SK-N-MC (cell line): ENCODE data around the gene MORC4.

Experiments
- DNase-seq: peaks from one replicate; pipeline ENCODE4 v3.0.0-alpha.2; 2011; ENCODE audit warnings: low read depth, low spot score
- H3K27ac ChIP-seq: fragments of 200-600 bp; sonication (generic); 2 replicates; pipeline ENCODE4 v1.5.1; 2016; ENCODE audit warnings: mixed run types
- H3K36me3 ChIP-seq: fragments of 200-600 bp; sonication (generic); 2 replicates; pipeline ENCODE4 v1.6.1; 2017; ENCODE audit warnings: antibody characterized with exemption, low read length, mixed read lengths; ENCODE audit not compliant: insufficient read depth
- H3K4me3 ChIP-seq: fragments of 200-600 bp; sonication (generic); 2 replicates; pipeline ENCODE4 v1.5.1; 2016
- H3K9ac ChIP-seq: fragments of 200-600 bp; sonication (generic); 2 replicates; pipeline ENCODE4 v1.8.0; 2017; ENCODE audit warnings: mixed run types, mixed read lengths; ENCODE audit not compliant: insufficient read length
- H3K9me3 ChIP-seq: fragments of 200-600 bp; sonication (generic); 2 replicates; pipeline ENCODE4 v1.6.1; 2017; ENCODE audit warnings: low read depth, mild to moderate bottlenecking, antibody characterized with exemption, low read length, moderate library complexity, mixed read lengths
- EZH2 ChIP-seq: fragments of 200-600 bp; sonication (generic); IDR thresholded peaks from one replicate; pipeline ENCODE4 v1.6.1; 2017; ENCODE audit warnings: antibody characterized with exemption
- FOXP2 ChIP-seq: optimal IDR thresholded peaks from 2 replicates; pipeline ENCODE3; 2011; ENCODE audit warnings: mild to moderate bottlenecking, moderate library complexity; ENCODE audit not compliant: insufficient read depth; ENCODE audit errors: extremely low read length, control extremely low read depth
- POLR2AphosphoS5 ChIP-seq: IDR thresholded peaks from 2 replicates; pipeline ENCODE4 v1.6.1; 2012; ENCODE audit warnings: mild to moderate bottlenecking, low read depth, low read length, borderline replicate concordance

The MORC4 gene

GRCh38 chrX:106949366-106949765 lies 50.6 kb downstream of the MORC4 start:
- H3K9ac ChIP-seq = no peak overlapping the region
- DNase-seq = no peak
- H3K4me3 ChIP-seq = no peak overlapping the region
- no peak for TF ChIP-seq POLR2AphosphoS5
- TF ChIP-seq EZH2 = no peak
- no peak for TF ChIP-seq FOXP2
- H3K9me3 ChIP-seq = no peaks in the 10 kb centered on the region
- H3K36me3 ChIP-seq = no peaks in the 10 kb centered on the region; the same call in 1 of the 2 replicates
- H3K27ac ChIP-seq = no peak overlapping the region

GRCh38 chrX:106948641-106949040 lies 51.4 kb downstream of the MORC4 start:
- DNase-seq = no peak
- Histone ChIP-seq H3K4me3 (no peak overlapping the region), H3K9me3 (no peaks in the 10 kb centered on the region), H3K27ac (no peak overlapping the region), H3K9ac (no peak overlapping the region), H3K36me3 (no peaks in the 10 kb centered on the region)
- TF ChIP-seq POLR2AphosphoS5 (no peak), FOXP2 (no peak), EZH2 (no peak)

GRCh38 chrX:106946464-106946863 lies 53.5 kb downstream of the MORC4 start:
- no peak for DNase-seq
- Histone ChIP-seq H3K9ac (no peak overlapping the region), H3K9me3 (no peaks in the 10 kb centered on the region), H3K4me3 (no peak overlapping the region), H3K36me3 (peaks cover 4% of the 10 kb centered on the region; the same call in 1 of the 2 replicates), H3K27ac (no peak overlapping the region)
- TF ChIP-seq POLR2AphosphoS5 = no peak
- no peak for TF ChIP-seq FOXP2
- TF ChIP-seq EZH2 = no peak

- Histone ChIP-seq H3K4me3 (no peak overlapping the region), H3K36me3 (peaks cover 4% of the 10 kb centered on the region; the same call in 1 of the 2 replicates)
- DNase-seq = no peak
Measured at GRCh38 chrX:106940068-106940467, 59.9 kb downstream of the MORC4 start.

GRCh38 chrX:106939566-106939965 lies 60.4 kb downstream of the MORC4 start:
- no peak overlapping the region for H3K27ac ChIP-seq
- TF ChIP-seq EZH2 (no peak), POLR2AphosphoS5 (no peak), FOXP2 (no peak)
- H3K4me3 ChIP-seq = no peak overlapping the region
- H3K36me3 ChIP-seq = peaks cover 4% of the 10 kb centered on the region; the same call in 1 of the 2 replicates
- no peak overlapping the region for H3K9ac ChIP-seq
- no peak for DNase-seq
- no peaks in the 10 kb centered on the region for H3K9me3 ChIP-seq

More at GRCh38 chrX:106940068-106940467, 59.9 kb downstream of the MORC4 start:
- no peaks in the 10 kb centered on the region for H3K9me3 ChIP-seq
- no peak overlapping the region for H3K9ac ChIP-seq
- TF ChIP-seq FOXP2 (no peak), POLR2AphosphoS5 (no peak), EZH2 (no peak)
- no peak overlapping the region for H3K27ac ChIP-seq

GRCh38 chrX:106936246-106936645 lies 63.8 kb downstream of the MORC4 start:
- Histone ChIP-seq H3K9me3 (no peaks in the 10 kb centered on the region), H3K4me3 (no peak overlapping the region), H3K27ac (no peak overlapping the region), H3K9ac (no peak overlapping the region), H3K36me3 (no peaks in the 10 kb centered on the region; the same call in 1 of the 2 replicates)
- no peak for TF ChIP-seq EZH2
- no peak for TF ChIP-seq FOXP2
- no peak for TF ChIP-seq POLR2AphosphoS5
- no peak for DNase-seq

- Histone ChIP-seq H3K9me3 (no peaks in the 10 kb centered on the region), H3K27ac (no peak overlapping the region), H3K9ac (no peak overlapping the region), H3K36me3 (no peaks in the 10 kb centered on the region), H3K4me3 (no peak overlapping the region)
- TF ChIP-seq FOXP2 (no peak), POLR2AphosphoS5 (no peak), EZH2 (no peak)
- DNase-seq = no peak
Measured at GRCh38 chrX:106935175-106935574, 64.8 kb downstream of the MORC4 start.

GRCh38 chrX:106933538-106933961 lies 66.5 kb downstream of the MORC4 start:
- Histone ChIP-seq H3K9me3 (no peaks in the 10 kb centered on the region), H3K4me3 (no peak overlapping the region), H3K36me3 (no peaks in the 10 kb centered on the region), H3K27ac (no peak overlapping the region), H3K9ac (no peak overlapping the region)
- TF ChIP-seq POLR2AphosphoS5 = no peak
- no peak for TF ChIP-seq FOXP2
- no peak for TF ChIP-seq EZH2
- no peak for DNase-seq

GRCh38 chrX:106932960-106933537 lies 67.0 kb downstream of the MORC4 start:
- Histone ChIP-seq H3K27ac (no peak overlapping the region), H3K36me3 (no peaks in the 10 kb centered on the region), H3K4me3 (no peak overlapping the region), H3K9ac (no peak overlapping the region), H3K9me3 (no peaks in the 10 kb centered on the region)
- DNase-seq = no peak
- TF ChIP-seq POLR2AphosphoS5 = no peak
- TF ChIP-seq EZH2 = no peak
- no peak for TF ChIP-seq FOXP2
